Gastroesophageal sphincter (tissue), 3 donors: ENCODE results near the gene MIPOL1.

Source experiments
- CTCF ChIP-seq, 4 experiments: fragments of 200-600 bp in 2 of 4; fragments of 450-650 bp in 2 of 4; sonication (generic) in 1 of 4; IDR thresholded peaks; one replicate each; pipeline ENCODE4 v1.5.1; 2017 to 2019; ENCODE audit warnings: antibody characterized with exemption in 4 of 4, mild to moderate bottlenecking in 2 of 4, moderate library complexity in 2 of 4
- POLR2A ChIP-seq, 2 donors: fragments of 450-650 bp; IDR thresholded peaks; one replicate each; pipeline ENCODE4 v1.6.1; 2017; ENCODE audit warnings: antibody characterized with exemption in 2 of 2, mild to moderate bottlenecking in 2 of 2, moderate library complexity in 1 of 2

- TF ChIP-seq POLR2A (IDR thresholded peaks at IDR 0.05): no peak
- no peak for TF ChIP-seq CTCF (IDR thresholded peaks at IDR 0.05)
These were observed 272.5 kb downstream of the MIPOL1 start for GRCh38 chr14:37470251-37470650.
